CD4-positive, alpha-beta T cell treated with Interleukin-17A for 4 hours (primary cell): Measurements from ENCODE around the gene ADGRB3.
"Not testable (repeated sequence)": the region's sequence is repeated elsewhere in the genome, so short reads cannot be mapped to it uniquely, and the experiment has no call there.

Source experiments
- DNase-seq: peaks from one replicate; pipeline ENCODE4 v3.0.0-alpha.2; 2020; ENCODE audit warnings: mixed read lengths

Gene ADGRB3

GRCh38 chr6:68651011-68651985 is 16.2 kb downstream of the ADGRB3 start:
- DNase-seq = no peak

DNA sequence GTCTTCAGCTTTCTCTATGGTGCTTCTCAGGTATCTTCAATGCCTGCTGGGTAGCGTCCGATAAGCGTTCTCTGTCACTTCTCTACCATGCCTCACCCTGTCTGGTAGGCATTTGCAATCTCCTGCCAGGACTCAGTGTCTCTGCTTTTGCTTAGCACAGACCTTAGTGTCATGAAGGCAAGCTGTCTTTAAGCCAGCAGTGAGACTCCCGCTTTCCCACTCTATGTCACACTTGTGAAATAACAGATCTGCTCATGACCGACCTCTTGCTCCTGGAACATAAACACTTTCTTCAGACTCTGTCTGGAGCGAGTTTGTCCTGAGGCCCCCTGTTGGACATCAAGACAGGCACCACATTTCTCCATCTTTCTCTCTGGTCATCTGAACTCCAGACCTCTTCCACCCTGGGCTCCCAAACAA is 17.0 kb downstream of the ADGRB3 start:
- no peak for DNase-seq

GRCh38 chr6:68653074-68653705 is 18.1 kb downstream of the ADGRB3 start:
- no peak for DNase-seq

DNA sequence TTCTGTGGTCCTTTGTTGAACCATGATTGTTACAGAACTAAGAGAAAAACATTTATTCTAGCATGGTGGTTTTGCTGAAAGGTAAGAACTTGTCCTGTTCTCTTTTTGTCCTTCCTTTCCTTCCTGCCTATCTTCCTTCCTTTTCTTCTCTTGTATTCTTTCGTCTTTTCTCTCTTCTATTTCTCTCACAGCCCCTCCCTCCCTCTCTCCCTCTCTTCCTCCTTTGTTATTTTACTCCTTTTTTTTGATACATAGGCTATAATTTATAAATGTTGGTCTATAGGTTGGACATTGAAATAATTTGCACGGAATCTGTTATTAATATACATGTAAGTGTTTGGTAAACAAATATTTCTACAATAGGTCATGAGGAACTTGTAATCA is 18.6 kb downstream of the ADGRB3 start:
- DNase-seq = no peak

GRCh38 chr6:68654134-68654533 is 19.1 kb downstream of the ADGRB3 start:
- no peak for DNase-seq

DNA sequence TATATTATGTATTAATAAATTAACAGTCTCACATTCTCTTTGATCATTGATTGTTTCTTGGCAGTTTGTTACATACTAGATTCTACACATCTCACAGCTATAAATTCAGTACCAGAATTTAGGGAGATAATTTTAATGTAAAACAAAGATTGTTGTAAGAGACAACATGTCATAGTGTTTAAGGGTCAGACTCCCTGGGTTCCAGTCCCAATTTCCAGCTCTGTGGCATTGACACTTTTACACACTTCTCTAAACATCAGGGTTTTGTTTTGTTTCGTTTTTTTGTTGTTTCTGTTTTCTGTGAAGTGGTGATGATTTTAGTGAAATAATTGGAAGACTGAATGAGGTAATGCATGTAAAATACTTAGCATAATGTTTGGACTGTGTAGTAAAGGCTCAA is 19.9 kb downstream of the ADGRB3 start:
- DNase-seq = no peak

GRCh38 chr6:68657374-68658139 is 22.5 kb downstream of the ADGRB3 start:
- DNase-seq = no peak

DNA sequence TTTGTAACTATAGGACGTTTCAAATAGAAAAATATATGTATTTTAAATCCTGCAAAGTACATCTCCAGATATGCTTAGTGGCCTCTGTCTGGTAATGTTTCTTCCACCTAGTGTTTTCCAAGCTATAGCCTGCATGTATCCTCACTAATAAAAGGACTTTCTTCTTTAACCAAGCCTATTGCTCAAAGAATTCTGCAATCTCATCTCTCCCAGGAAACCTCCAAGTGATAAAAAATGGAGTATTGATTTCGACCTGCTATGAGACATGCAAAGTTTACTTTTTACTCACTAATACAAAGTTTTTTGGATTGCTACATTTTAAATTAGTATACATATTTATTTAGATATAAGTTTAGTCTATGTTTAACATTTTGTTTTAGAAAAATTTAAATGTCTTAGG is 23.3 kb downstream of the ADGRB3 start:
- no peak for DNase-seq

DNA sequence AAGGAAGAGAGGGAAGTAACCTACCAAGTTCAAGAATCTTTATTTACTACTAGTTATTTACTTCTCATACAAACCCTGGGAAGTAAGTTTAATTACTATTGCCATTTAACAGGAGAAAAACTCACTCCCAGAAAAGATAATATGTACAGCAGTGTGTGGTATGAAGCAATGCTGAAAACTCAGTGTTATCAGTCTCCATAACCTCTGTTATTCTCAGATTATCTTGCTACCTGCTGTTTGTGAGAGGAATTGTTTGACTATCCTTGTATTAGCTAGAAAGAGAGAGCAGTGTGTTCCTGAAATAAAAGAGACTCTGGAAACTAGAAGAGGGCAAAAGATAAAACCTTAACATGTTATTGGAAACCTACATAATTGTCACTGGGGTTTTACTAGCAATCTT is 38.2 kb downstream of the ADGRB3 start:
- DNase-seq = no peak

GRCh38 chr6:68675548-68675947 is 40.5 kb downstream of the ADGRB3 start:
- DNase-seq = no peak

DNA sequence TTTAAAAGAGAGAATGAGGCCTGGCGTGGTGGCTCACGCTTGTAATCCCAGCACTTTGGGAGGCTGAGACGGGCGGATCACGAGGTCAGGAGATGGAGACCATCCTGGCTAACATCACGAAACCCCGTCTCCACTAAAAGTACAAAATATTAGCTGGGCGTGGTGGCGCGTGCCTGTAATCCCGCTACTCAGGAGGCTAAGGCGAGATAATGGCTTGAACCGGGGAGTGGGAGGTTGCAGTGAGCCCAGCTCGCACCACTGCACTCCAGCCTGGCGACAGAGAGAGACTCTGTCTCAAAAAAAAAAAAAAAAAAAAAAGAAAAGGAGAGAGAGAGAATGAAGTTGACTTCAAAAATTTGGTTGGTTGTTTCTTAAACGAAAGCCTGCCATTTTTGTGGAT is 41.0 kb downstream of the ADGRB3 start:
- not testable (repeated sequence) for DNase-seq

GRCh38 chr6:68677058-68677457 is 42.0 kb downstream of the ADGRB3 start:
- DNase-seq = no peak

- no peak for DNase-seq
These were observed 44.3 kb downstream of the ADGRB3 start for GRCh38 chr6:68679399-68679798.

- no peak for DNase-seq
These were observed 45.2 kb downstream of the ADGRB3 start for GRCh38 chr6:68680264-68680663.

- DNase-seq = no peak
These were observed 54.8 kb downstream of the ADGRB3 start for GRCh38 chr6:68689910-68690309.

GRCh38 chr6:68691120-68691519 is 56.0 kb downstream of the ADGRB3 start:
- DNase-seq = no peak

DNA sequence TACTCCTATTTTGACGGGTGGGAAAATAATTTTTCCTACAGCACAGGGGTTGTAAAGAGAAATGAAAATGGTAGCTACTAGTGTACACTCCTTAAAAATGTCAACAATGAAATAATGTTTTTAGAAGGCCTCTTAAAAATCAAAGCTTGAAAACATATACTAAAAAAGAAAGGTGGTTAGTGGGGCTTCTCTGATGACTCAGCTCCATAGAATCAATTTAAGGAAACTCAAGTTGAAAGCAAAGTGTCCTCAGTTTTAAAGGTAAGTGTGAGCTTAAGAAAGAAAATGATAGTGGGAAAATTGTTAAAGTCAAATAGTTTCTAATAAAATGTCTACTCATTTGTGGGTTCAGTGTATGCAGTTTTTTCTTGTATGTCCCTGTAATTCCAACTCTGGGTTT is 58.2 kb downstream of the ADGRB3 start:
- DNase-seq = no peak

DNA sequence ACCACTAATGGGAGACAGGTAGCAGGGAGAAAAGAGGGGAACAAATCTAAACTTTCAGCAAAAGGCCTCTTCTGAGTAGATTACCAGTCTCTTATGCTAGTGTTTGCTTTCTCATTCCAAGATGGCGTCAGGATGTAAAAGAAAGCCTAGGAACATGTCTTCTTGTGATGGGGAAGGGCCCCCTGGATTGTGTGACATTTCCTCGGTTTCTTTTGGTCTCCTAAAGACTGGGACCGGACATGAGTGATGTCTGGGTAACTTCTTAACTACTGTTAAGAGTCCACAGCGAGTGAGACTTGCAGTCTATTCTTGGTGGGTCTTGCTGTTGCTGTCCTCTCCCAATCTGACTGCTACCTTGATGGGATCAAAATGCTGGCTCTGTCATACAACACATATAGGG is 60.3 kb downstream of the ADGRB3 start:
- DNase-seq = no peak

DNA sequence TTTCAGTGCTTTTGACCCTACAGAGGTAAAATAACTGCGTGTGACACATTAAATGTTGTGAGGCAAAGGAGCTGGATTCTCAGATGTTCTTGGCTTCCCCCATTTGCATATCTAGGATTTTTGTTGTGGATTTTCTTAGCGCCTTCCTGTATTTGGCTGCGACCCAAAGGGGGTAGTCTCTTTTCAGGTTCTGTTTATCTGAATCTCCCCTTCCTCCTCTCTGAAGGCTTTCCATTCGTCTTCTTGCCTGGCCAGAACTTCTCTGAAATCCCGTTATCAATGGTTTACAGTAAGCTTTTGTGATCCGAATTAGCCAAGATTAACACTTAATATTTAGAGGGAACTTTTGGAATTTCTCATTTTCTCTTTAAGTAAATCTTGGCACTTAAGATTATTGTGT is 60.8 kb downstream of the ADGRB3 start:
- no peak for DNase-seq

- DNase-seq = no peak
These were observed 62.3 kb downstream of the ADGRB3 start for GRCh38 chr6:68697394-68697793.

DNA sequence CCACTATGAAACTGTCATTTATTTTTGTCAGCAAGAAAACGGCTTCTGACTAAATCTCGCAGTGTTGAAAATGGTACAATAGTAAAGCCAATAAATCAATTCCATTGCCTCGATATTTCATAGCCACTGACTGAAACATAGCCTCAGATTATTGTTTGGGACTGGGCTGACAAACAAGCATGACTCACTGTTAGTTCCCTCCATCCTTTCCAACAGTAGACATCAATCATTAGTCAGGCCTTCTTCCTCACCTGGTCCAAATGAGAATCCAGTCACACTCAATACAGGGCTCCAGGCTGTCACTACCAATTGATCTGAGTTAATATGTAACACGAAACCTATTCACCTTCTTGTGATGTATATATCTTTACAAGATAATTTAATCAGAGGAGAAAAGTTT is 66.1 kb downstream of the ADGRB3 start:
- no peak for DNase-seq

DNA sequence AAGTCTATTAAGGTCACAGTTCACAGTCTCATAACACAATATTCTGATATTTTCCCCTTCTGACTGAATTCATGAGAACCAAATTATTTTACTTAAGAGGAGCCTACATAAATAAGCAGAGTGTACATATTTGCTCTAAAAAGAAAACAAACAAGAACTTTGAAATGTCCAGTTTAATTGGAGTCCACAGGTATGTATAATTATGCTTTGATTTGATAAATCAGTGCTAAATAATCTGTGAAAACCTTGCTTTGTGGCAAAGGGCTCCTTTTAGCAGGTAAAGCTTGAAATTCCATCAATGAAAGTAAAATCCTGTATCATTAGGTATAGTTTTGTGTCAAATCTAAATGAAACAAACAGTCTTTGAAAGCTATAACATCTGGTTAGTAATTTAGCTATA is 69.4 kb downstream of the ADGRB3 start:
- no peak for DNase-seq

DNA sequence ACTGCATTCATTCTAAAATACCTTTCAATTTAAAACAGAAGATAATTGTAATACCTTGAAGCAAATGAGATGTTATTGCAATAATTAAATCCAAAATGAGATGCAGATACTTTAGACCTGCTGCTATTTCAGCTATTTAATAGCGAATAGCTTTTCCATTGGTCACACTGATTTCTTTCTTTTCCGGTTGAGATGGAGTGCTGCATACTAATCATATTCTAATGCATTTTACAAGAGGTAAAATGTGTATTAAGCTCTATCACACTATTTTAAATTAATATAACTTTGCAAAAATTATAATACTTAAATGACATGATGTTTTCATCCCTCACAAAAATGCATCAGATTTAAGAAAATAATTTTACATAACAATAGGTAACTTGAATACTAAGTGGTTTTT is 74.0 kb downstream of the ADGRB3 start:
- no peak for DNase-seq

DNA sequence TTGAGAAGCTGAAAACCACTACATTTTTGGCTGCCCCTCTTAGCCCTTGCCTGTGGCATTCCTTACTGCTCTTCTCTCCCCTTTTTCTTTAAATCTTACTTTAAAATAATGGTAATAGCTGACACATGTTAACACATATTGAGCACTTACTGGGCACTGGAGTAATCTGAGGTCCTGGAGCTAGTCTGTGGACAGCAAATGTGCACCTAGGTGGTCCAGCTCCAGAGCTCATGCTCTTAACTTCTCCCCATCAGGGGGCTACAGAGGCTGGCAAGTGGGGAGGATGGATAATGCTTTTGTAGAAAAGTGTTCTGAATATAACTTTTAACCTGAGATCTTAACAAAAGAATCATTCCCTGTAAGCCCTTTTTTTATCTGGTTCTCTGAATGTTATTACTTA is 74.8 kb downstream of the ADGRB3 start:
- no peak for DNase-seq
